SK-N-SH (cell line): ENCODE data around the gene ANKMY2. TPM values are rescaled to one million over a fixed set of nuclear protein-coding genes. Genes with fewer than 3 reads are reported as not detected.

ENCODE experiments used
- CTCF ChIA-PET: fragments of 300-600, 350-600 bp; formaldehyde crosslinking; extraction: SDS; loops from one replicate; lab custom pipeline; 2021; lab: Yijun Ruan, JAX
- POLR2A ChIA-PET: fragments of 350-600 bp; sonication (Branson Sonifier 250); formaldehyde crosslinking; extraction: SDS; loops from one replicate; lab custom pipeline; 2020; ENCODE audit warnings: antibody characterized with exemption, inconsistent platforms; lab: Yijun Ruan, JAX
- DNase-seq: peaks from one replicate; pipeline ENCODE4 v3.0.0; 2012
- H2AFZ ChIP-seq: fragments of 200-600 bp; sonication (generic); 2 replicates; pipeline ENCODE4 v1.8.1; 2016; ENCODE audit warnings: antibody characterized with exemption, mild to moderate bottlenecking, low read depth
- H3F3A ChIP-seq: fragments of 200-600 bp; sonication (generic); replicated peaks from 2 replicates; pipeline ENCODE3; 2016; ENCODE audit warnings: antibody characterized with exemption, mild to moderate bottlenecking; ENCODE audit not compliant: insufficient read depth
- H3K27ac ChIP-seq, 2 experiments: fragments of 200-500 bp in 1 of 2; fragments of 200-600 bp in 1 of 2; sonication (Bioruptor generic) in 1 of 2; sonication (generic), shearing (Covaris generic) in 1 of 2; 2 replicates each; pipeline versions ENCODE4 v1.5.1 to v1.6.1; 2014 to 2016; ENCODE audit warnings: low read depth in 2 of 2, inconsistent platforms in 1 of 2, low read length in 1 of 2, mild to moderate bottlenecking in 1 of 2, mixed read lengths in 1 of 2
- H3K27me3 ChIP-seq: fragments of 200-600 bp; sonication (generic), shearing (Covaris generic); 2 replicates; pipeline ENCODE4 v1.6.1; 2016; ENCODE audit warnings: mixed run types; ENCODE audit not compliant: insufficient read depth
- H3K36me3 ChIP-seq, 2 experiments: fragments of 200-500 bp in 1 of 2; fragments of 200-600 bp in 1 of 2; sonication (Bioruptor generic) in 1 of 2; sonication (generic) in 1 of 2; replicated peaks in 1 of 2; 2 replicates each; pipeline versions ENCODE3 to v1.5.1; 2014 to 2016; ENCODE audit warnings: low read length in 1 of 2, mild to moderate bottlenecking in 1 of 2; ENCODE audit not compliant: insufficient read depth in 2 of 2, control insufficient read depth in 1 of 2
- H3K4me1 ChIP-seq, 2 experiments: fragments of 200-500 bp in 1 of 2; fragments of 200-600 bp in 1 of 2; sonication (Bioruptor generic) in 1 of 2; sonication (generic), shearing (Covaris generic) in 1 of 2; 2 replicates each; pipeline versions ENCODE4 v1.5.1 to v1.6.1; 2014 to 2016; ENCODE audit warnings: low read depth in 1 of 2, low read length in 1 of 2, mixed run types in 1 of 2; ENCODE audit not compliant: insufficient read depth in 2 of 2, control insufficient read depth in 1 of 2
- H3K4me2 ChIP-seq: fragments of 200-600 bp; sonication (generic), shearing (Covaris generic); 2 replicates; pipeline ENCODE4 v1.6.1; 2017; ENCODE audit warnings: mixed run types
- H3K4me3 ChIP-seq, 2 experiments: fragments of 200-500 bp in 1 of 2; fragments of 200-600 bp in 1 of 2; sonication (Bioruptor generic) in 1 of 2; sonication (generic), shearing (Covaris generic) in 1 of 2; 2 replicates each; pipeline versions ENCODE4 v1.5.1 to v1.8.1; 2014 to 2016; ENCODE audit warnings: low read depth in 2 of 2, inconsistent platforms in 1 of 2, low read length in 1 of 2, mild to moderate bottlenecking in 1 of 2, mixed read lengths in 1 of 2, moderate library complexity in 1 of 2
- H3K79me2 ChIP-seq: fragments of 200-600 bp; sonication (generic); 2 replicates; pipeline ENCODE4 v1.8.1; 2017; ENCODE audit warnings: mild to moderate bottlenecking; ENCODE audit not compliant: insufficient read depth
- H3K9ac ChIP-seq: fragments of 200-600 bp; sonication (generic); 2 replicates; pipeline ENCODE4 v1.6.1; 2017; ENCODE audit warnings: mixed run types
- H3K9me2 ChIP-seq: fragments of 200-600 bp; sonication (generic); 2 replicates; pipeline ENCODE4 v1.6.1; 2017; ENCODE audit warnings: mixed run types
- H3K9me3 ChIP-seq: fragments of 200-600 bp; sonication (generic); 2 replicates; pipeline ENCODE4 v1.6.1; 2017; ENCODE audit warnings: mixed run types, mild to moderate bottlenecking, moderate library complexity
- H4K20me1 ChIP-seq: fragments of 200-600 bp; sonication (generic); 2 replicates; pipeline ENCODE4 v1.6.1; 2017; ENCODE audit warnings: mild to moderate bottlenecking, mixed run types; ENCODE audit not compliant: insufficient read depth
- CHD2 ChIP-seq: fragments of 150-350 bp; IDR thresholded peaks from 2 replicates; pipeline ENCODE4 v1.6.1; 2018; ENCODE audit warnings: low read length; ENCODE audit not compliant: partially characterized antibody
- ELF1 ChIP-seq: IDR thresholded peaks from 2 replicates; pipeline ENCODE4 v1.4.0; 2012
- EZH2phosphoT487 ChIP-seq: fragments of 200-600 bp; sonication (generic); IDR thresholded peaks from 2 replicates; pipeline ENCODE4 v1.6.1; 2017; ENCODE audit warnings: low read depth, mixed run types, mild to moderate bottlenecking, antibody characterized with exemption, moderate library complexity, borderline replicate concordance
- FOSL2 ChIP-seq: IDR thresholded peaks from 2 replicates; pipeline ENCODE4 v1.4.0; 2012; ENCODE audit warnings: low read depth, mild to moderate bottlenecking, moderate library complexity, borderline replicate concordance
- FOXM1 ChIP-seq: IDR thresholded peaks from 2 replicates; pipeline ENCODE4 v1.4.0; 2012; ENCODE audit warnings: low read depth, mild to moderate bottlenecking
- JUND ChIP-seq: IDR thresholded peaks from 2 replicates; pipeline ENCODE4 v1.4.0; 2012
- MEF2A ChIP-seq: IDR thresholded peaks from 2 replicates; pipeline ENCODE4 v1.4.0; 2012; ENCODE audit warnings: low read depth, borderline replicate concordance
- NFIC ChIP-seq: IDR thresholded peaks from 2 replicates; pipeline ENCODE4 v1.4.0; 2012; ENCODE audit warnings: borderline replicate concordance
- NRF1 ChIP-seq: IDR thresholded peaks from 2 replicates; pipeline ENCODE4 v1.6.1; 2012; ENCODE audit warnings: low read depth, mild to moderate bottlenecking, low read length
- POLR2AphosphoS5 ChIP-seq: IDR thresholded peaks from 2 replicates; pipeline ENCODE4 v1.6.1; 2012; ENCODE audit warnings: low read depth, low read length
- RAD21 ChIP-seq: IDR thresholded peaks from 2 replicates; pipeline ENCODE4 v1.6.1; 2012; ENCODE audit warnings: mild to moderate bottlenecking, low read length
- RFX5 ChIP-seq: IDR thresholded peaks from 2 replicates; pipeline ENCODE4 v1.6.1; 2012; ENCODE audit warnings: mild to moderate bottlenecking, improper control_type of control experiment, low read length
- SIN3A ChIP-seq: IDR thresholded peaks from 2 replicates; pipeline ENCODE4 v1.6.1; 2012; ENCODE audit warnings: low read depth, mild to moderate bottlenecking, low read length, moderate library complexity, borderline replicate concordance
- SMC3 ChIP-seq: IDR thresholded peaks from 2 replicates; pipeline ENCODE4 v1.6.1; 2012; ENCODE audit warnings: low read depth, low read length, improper control_type of control experiment
- TAF1 ChIP-seq: IDR thresholded peaks from 2 replicates; pipeline ENCODE4 v1.6.1; 2012; ENCODE audit warnings: low read depth, mild to moderate bottlenecking, low read length, moderate library complexity, borderline replicate concordance
- TCF12 ChIP-seq: IDR thresholded peaks from 2 replicates; pipeline ENCODE4 v1.4.0; 2012
- TEAD4 ChIP-seq: IDR thresholded peaks from 2 replicates; pipeline ENCODE4 v1.4.0; 2012; ENCODE audit warnings: mild to moderate bottlenecking, borderline replicate concordance; ENCODE audit not compliant: insufficient read depth
- YY1 ChIP-seq: IDR thresholded peaks from 2 replicates; pipeline ENCODE4 v1.4.0; 2012; ENCODE audit warnings: low read depth, mild to moderate bottlenecking
- WGBS: methylation state at CpG from one replicate; pipeline ENCODE4 v1.1.6; 2017; ENCODE audit warnings: low lambda C conversion rate; 5-methylcytosine and 5-hydroxymethylcytosine counted together
- polyA plus RNA-seq, 3 experiments: library from polyadenylated mRNA; depleted of rRNA; stranded (reverse); fragments of >200 nt; gene quantifications; 2 replicates each; pipeline ENCODE4 v1.2.3, GENCODE V29; 2012
- TF ChIP-seq, protein P1 (sequence below): IDR thresholded peaks from 2 replicates; pipeline ENCODE4 v1.4.0; 2012; ENCODE audit warnings: low read depth, borderline replicate concordance
- TF ChIP-seq, protein P2 (sequence below): IDR thresholded peaks from 2 replicates; pipeline ENCODE4; 2012
- TF ChIP-seq, protein P3 (sequence below): IDR thresholded peaks from 2 replicates; pipeline ENCODE4 v1.4.0; 2012; ENCODE audit warnings: low read depth, borderline replicate concordance

Gene ANKMY2
- polyA plus RNA-seq, 1 of the 3 experiments (the other 2 are of a cell fraction), result 15.8 TPM

DNA sequence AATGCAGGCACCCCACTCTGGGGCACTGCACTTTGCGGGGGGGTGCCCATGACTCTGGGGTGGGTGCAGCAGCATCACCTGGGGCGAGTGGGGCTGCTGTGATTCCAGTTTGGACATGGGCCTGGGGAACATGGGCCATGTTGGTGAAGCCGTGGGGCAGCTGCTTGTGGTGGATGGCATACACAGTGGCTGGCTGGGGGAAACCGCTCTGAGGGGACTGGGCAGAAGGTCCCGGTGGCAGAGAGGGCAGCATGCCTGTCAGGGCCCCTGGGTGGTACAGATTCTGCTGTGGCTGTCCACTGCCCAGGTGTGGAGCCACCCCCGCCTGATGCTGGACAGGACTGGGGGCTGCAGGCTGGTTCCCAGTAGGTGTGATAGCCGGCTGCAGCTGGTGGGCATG is 61.7 kb downstream of the ANKMY2 start:
- Histone ChIP-seq H3F3A (no peaks in the 10 kb centered on the region), H3K79me2 (no peaks in the 10 kb centered on the region), H3K9me3 (no peaks in the 10 kb centered on the region), H3K27me3 (no peaks in the 10 kb centered on the region), H3K36me3 (no peaks in the 10 kb centered on the region), H3K9me2 (no peaks in the 10 kb centered on the region)
- CTCF ChIA-PET, result interaction anchor here (0.8 to 1.6 kb wide), 4 partner anchors 19 to 506 kb away, joined by 3 to 7 read pairs (median 4); partner anchors contain the start of genes ANKMY2 and BZW2
- 66% methylated on average over 6 of the region's 7 CpGs for WGBS
- no peak for TF ChIP-seq CHD2
- TF ChIP-seq, all 33 proteins: peak for 0
- no peak overlapping the region for H3K9ac ChIP-seq
- peaks cover 0 to 12% of the 10 kb centered on the region in 2 experiments; a peak in 3 of 4 replicates for H3K4me1 ChIP-seq
- POLR2A ChIA-PET, result no interaction called here
- H3K4me3 ChIP-seq, result no peak overlapping the region
- no peaks in the 10 kb centered on the region for H4K20me1 ChIP-seq
- H3K4me2 ChIP-seq, result no peak overlapping the region
- DNase-seq, result no peak
- no peak overlapping the region for H2AFZ ChIP-seq
- H3K27ac ChIP-seq, result no peak overlapping the region

DNA sequence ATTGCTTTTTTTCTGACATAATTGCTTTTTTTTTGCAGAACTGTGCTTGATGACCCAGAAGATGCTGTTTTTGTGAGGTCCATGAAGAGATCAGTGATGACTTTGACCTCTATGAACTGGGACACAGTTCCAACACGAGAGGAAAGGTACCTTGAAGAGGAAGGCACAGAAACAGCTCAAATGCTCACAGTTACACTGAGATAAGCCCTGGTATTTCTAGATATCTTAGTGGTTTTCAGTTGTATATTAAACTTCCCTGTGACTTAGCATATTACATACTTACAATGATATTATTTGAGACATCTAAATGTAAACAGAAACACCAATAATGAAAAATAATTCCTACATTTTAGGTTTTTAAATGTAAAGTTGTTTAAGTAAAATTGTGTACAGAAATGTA is 64.3 kb downstream of the ANKMY2 start:
- Histone ChIP-seq H3K4me3 (no peak overlapping the region), H3K4me2 (no peak overlapping the region), H3K9ac (no peak overlapping the region), H3K27ac (no peak overlapping the region), H3K9me3 (no peaks in the 10 kb centered on the region), H3K79me2 (no peaks in the 10 kb centered on the region), H3K27me3 (no peaks in the 10 kb centered on the region; the same call in 1 of the 2 replicates), H3K9me2 (no peaks in the 10 kb centered on the region), H3K4me1 (peaks cover 0 to 8% of the 10 kb centered on the region in 2 experiments; a peak in 2 of 4 replicates), H2AFZ (no peak overlapping the region), H3F3A (no peaks in the 10 kb centered on the region), H4K20me1 (no peaks in the 10 kb centered on the region), H3K36me3 (no peaks in the 10 kb centered on the region)
- TF ChIP-seq TEAD4 (no peak), MEF2A (no peak), TCF12 (no peak), ELF1 (no peak), SMC3 (no peak), EZH2phosphoT487 (no peak), RFX5 (no peak), NRF1 (no peak), RAD21 (no peak), NFIC (no peak), FOXM1 (no peak), FOSL2 (no peak), TAF1 (no peak), YY1 (no peak), SIN3A (no peak), POLR2AphosphoS5 (no peak), JUND (no peak)
- TF ChIP-seq, protein P1, sequence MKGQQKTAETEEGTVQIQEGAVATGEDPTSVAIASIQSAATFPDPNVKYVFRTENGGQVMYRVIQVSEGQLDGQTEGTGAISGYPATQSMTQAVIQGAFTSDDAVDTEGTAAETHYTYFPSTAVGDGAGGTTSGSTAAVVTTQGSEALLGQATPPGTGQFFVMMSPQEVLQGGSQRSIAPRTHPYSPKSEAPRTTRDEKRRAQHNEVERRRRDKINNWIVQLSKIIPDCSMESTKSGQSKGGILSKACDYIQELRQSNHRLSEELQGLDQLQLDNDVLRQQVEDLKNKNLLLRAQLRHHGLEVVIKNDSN, result no peak
- TF ChIP-seq, protein P2, sequence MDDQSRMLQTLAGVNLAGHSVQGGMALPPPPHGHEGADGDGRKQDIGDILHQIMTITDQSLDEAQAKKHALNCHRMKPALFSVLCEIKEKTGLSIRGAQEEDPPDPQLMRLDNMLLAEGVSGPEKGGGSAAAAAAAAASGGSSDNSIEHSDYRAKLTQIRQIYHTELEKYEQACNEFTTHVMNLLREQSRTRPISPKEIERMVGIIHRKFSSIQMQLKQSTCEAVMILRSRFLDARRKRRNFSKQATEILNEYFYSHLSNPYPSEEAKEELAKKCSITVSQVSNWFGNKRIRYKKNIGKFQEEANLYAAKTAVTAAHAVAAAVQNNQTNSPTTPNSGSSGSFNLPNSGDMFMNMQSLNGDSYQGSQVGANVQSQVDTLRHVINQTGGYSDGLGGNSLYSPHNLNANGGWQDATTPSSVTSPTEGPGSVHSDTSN, result no peak
- TF ChIP-seq, protein P3, sequence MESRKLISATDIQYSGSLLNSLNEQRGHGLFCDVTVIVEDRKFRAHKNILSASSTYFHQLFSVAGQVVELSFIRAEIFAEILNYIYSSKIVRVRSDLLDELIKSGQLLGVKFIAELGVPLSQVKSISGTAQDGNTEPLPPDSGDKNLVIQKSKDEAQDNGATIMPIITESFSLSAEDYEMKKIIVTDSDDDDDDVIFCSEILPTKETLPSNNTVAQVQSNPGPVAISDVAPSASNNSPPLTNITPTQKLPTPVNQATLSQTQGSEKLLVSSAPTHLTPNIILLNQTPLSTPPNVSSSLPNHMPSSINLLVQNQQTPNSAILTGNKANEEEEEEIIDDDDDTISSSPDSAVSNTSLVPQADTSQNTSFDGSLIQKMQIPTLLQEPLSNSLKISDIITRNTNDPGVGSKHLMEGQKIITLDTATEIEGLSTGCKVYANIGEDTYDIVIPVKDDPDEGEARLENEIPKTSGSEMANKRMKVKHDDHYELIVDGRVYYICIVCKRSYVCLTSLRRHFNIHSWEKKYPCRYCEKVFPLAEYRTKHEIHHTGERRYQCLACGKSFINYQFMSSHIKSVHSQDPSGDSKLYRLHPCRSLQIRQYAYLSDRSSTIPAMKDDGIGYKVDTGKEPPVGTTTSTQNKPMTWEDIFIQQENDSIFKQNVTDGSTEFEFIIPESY, result no peak
- CTCF ChIA-PET, result interaction anchor here (0.9 to 1.8 kb wide), 4 partner anchors 13 to 17 kb away, joined by 3 to 9 read pairs (median 4); no protein-coding TSS in a partner anchor
- POLR2A ChIA-PET, result no interaction called here
- DNase-seq, result no peak
- whole genome bisulfite sequencing, result 15% methylated on average over 1 of the region's 1 CpG
